NCI-H69 (cell line): Measurements from ENCODE around the gene SYT6.

Experiments
- DNase-seq: peaks from one replicate; lab custom pipeline; 2025; lab: John Stamatoyannopoulos, UW

The SYT6 gene, protein sequence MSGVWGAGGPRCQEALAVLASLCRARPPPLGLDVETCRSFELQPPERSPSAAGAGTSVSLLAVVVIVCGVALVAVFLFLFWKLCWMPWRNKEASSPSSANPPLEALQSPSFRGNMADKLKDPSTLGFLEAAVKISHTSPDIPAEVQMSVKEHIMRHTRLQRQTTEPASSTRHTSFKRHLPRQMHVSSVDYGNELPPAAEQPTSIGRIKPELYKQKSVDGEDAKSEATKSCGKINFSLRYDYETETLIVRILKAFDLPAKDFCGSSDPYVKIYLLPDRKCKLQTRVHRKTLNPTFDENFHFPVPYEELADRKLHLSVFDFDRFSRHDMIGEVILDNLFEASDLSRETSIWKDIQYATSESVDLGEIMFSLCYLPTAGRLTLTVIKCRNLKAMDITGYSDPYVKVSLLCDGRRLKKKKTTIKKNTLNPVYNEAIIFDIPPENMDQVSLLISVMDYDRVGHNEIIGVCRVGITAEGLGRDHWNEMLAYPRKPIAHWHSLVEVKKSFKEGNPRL

GRCh38 chr1:114153261-114154145 is at the start of gene SYT6:
Gene SYT6 (minus strand): TSS chr1:114153869. CDS start chr1:114153772, 97 bp downstream.
- peak; percentile 1 for DNase-seq

DNA sequence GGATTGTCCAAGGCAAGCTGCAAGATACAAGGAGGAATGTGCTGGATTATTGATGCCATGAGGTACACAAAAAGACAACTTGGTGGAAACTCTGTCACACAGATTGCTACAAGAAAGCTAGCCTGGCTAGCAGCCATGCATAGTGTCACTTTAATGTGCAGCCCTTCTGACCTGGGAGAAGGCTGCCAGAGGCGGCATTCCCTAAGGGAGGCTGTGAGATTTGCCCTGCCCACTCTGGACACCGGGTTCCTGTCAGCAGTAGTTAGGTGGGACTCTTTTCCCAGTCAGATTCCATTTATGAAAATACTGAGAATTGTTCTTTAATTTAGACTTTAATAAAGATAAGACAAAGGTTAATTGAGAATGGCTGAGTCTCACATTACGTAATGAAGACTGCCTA is 47.8 kb upstream of the SYT6 start:
- no peak for DNase-seq

DNA sequence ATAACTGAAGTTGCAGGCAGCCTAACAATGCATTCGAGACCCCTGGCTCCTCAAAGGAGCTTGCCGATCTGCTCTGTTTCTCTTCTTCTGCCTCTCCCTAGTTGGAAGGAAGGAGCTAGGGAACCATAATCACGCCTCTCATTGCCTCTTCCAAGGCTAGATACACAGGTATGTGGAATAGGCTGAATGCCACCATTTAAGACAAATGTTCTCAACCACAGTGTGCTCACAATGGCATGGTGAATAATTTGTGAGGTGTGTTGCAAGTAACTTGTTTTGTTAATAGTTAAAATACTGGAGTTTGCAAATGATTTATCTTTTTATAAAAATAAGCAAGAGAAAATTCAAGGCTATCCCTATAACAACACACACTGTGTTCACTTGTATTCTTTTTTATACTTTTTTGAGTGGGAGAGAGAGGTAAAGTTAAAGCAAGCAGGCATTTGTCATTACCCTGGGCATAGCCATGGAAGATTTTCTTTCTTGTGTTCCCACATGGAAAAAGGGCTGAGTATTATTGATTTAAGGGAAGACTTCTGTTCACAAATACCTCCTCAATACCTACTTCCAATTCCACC is 45.4 kb upstream of the SYT6 start:
- no peak for DNase-seq

- DNase-seq = no peak
Observed at GRCh38 chr1:114196992-114197907, 43.6 kb upstream of the SYT6 start.

- DNase-seq = no peak
Observed at GRCh38 chr1:114195819-114196218, 42.1 kb upstream of the SYT6 start.

DNA sequence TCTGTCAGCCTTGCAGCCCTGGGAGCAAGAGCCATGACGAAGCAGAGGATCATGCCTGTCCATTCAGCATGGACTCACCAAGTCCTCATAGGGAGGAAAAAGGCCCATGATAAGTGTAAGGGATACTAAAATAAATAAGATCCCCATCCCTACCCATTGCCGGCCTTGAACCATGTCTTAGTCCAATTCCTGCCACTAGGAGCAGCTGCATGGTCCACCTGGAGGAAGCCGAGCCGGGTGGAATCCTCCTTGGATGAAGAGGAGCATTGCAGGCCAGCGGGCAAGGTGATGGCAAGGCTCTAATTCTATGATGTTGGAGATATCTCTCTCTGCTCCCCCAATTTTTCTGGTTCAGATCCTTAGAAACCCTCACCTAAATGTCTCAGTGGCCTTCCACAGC is 38.7 kb upstream of the SYT6 start:
- DNase-seq = no peak

- DNase-seq = no peak
Observed at GRCh38 chr1:114189398-114189797, 35.7 kb upstream of the SYT6 start.

- DNase-seq = no peak
Observed at GRCh38 chr1:114181356-114181755, 27.7 kb upstream of the SYT6 start.

DNA sequence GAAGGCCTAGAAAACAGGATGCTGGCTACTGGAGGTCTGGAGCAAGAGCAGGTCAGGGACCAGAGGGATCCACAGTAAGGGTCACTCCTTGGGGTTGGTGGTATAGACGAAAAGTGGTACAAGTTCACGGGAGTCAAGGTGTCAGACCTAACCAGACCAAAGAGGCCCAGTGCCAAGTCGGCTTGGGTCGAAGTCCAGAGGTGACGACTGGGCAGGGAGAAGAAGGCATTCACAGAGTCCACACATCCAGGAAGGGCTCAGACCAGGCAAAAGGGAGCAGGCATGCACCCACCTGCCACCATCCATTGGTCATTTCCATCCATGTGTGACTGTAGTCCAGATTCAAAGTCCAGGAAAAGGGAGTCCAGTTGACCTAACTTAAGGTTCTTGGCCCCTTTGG is 27.1 kb upstream of the SYT6 start:
- DNase-seq = no peak

- peak; percentile 7 for DNase-seq
Observed at GRCh38 chr1:114178936-114179335, 25.3 kb upstream of the SYT6 start.

- DNase-seq = no peak
Observed at GRCh38 chr1:114177282-114177681, 23.6 kb upstream of the SYT6 start.

DNA sequence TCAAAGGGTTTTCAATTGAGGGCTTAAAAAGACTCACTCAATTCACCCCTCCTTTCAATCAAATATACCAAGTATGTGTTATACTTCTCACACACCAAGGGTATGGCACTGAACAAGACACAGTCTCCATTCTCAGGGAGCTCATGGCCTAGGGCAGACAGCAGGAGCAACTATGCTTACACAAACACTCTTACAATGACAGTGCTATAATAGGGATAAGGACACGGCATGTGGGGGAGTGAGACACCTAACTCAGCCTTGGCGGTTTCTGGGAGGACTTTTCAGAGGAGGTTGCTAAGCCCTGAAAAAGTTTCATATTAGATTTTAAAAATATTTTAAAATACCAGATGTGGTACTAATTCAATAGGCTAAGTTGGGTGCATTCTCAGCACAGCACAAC is 22.7 kb upstream of the SYT6 start:
- no peak for DNase-seq

DNA sequence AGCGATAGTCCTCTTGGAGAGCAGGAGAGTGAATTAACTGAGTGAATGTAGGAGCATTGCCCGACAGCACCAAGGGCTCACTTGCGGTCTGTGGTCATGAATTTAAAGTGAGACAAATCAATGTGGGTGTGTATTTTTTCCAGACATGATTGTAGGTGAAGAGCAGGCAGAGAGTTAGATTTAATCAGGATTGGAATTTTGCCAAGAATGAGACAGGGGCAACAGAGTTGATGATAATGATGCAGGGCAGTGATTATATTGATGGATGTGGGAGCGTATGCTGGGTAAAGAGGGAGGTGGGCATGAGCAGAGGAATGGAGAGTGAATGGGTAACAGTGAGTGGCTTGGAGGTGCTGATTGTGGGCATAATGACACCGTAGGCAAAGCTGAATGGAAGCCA is 20.0 kb upstream of the SYT6 start:
- no peak for DNase-seq

GRCh38 chr1:114169509-114169908 is 15.8 kb upstream of the SYT6 start:
- DNase-seq = no peak

GRCh38 chr1:114167226-114167625 is 13.6 kb upstream of the SYT6 start:
- no peak for DNase-seq

GRCh38 chr1:114164840-114165543 is 11.3 kb upstream of the SYT6 start:
- DNase-seq = no peak

DNA sequence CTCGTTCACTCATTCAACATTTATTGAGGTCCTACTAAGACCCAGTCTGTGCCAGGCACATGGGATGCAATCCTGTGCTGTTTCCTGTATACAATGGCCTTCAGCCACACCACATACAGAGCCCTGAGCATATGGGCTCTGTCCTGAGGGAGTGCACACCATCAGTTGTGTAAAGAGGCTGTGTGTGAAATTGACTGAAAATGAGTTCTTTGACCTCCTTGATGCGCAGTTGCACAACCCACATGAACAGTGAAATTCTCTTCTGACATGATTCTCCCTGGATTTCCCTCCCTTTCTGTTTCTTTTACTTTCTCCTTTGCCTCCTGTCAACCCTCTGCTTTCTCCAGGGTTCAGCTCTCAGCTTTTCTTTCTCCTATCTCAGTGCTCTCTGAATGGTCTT is 6.3 kb upstream of the SYT6 start:
- no peak for DNase-seq

DNA sequence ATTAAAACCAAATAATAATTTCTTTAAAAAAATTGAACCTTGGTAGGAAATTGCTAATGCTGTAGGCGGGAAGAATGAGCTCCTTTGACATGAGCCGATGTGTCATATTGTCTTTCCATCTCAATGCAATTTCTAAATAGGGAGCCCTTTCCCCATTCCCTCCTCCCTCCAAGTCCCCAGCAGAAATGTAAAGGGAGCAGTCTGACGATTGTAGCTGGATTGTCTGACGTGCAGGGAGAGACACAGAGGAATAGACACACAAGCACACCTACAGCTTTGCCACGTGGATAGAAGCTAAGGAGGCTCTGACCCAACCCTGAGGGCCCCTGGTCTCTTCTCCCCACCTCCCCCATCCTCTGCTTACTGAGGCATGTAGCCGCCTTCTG is 3.6 kb upstream of the SYT6 start:
- no peak for DNase-seq

- no peak for DNase-seq
Observed at GRCh38 chr1:114156538-114157274, 3.0 kb upstream of the SYT6 start.

GRCh38 chr1:114155706-114156105 is 2.0 kb upstream of the SYT6 start:
- DNase-seq = no peak
